ENCODE data around the gene ATXN1. TPM values are rescaled to one million over a fixed set of nuclear protein-coding genes. Genes with fewer than 3 reads are reported as not detected.
A peak's percentile ranks its signal among the peaks of the same experiment; 100 is the strongest.

Gene ATXN1
- total and polyA plus RNA-seq, 2 of the 13 experiments (the other 11 are each of a cell fraction or from before 2014, with no cell fraction given) = 20.7 to 39.5 TPM

DNA sequence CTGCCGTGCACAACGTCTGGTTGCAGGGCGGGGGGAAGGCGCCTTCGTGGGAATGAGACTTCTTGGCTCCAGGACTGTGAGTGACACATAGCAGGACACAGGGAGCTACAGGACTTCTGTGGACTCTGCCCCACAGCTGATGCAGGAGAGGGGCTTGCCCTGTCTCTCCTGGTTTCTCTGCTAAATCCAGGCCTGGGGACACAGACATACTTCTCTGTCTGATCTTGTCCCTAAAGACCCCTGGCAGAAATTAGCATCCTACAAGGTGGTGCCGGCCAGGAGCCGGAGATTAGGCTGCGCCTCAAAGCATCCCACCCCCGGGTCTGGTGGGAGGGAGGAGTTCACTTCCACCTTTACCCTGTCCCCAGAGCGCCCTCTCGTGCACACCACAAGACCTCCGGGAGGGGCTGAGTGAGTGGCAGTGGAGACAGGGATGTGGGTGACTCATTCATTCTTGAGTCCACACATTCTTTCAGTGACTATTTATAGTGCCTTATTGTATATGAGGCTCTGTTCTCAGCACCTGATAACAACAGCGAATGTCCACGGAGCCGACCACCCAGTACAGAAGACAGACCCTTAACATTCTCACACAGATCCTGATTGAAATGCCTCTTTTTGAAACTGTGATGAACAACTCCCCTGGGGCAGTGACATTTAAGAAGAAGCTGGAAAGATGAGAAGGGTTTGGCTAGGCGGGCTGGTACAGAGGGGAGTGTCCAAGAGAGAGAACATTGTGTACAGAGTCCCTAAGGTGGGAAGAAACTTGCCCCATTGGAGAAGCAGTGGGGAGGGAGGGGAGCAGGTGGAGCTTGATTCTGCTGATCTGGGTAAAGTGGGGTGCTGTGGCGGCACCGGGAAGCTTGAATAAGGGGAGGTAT lies 483.9 kb downstream of the ATXN1 start (continued):
- TF ChIP-seq, protein P1, sequence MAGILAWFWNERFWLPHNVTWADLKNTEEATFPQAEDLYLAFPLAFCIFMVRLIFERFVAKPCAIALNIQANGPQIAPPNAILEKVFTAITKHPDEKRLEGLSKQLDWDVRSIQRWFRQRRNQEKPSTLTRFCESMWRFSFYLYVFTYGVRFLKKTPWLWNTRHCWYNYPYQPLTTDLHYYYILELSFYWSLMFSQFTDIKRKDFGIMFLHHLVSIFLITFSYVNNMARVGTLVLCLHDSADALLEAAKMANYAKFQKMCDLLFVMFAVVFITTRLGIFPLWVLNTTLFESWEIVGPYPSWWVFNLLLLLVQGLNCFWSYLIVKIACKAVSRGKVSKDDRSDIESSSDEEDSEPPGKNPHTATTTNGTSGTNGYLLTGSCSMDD (CRISPR knock-in tag; IDR thresholded peaks at IDR 0.05) = no peak
- TF ChIP-seq, protein P2, sequence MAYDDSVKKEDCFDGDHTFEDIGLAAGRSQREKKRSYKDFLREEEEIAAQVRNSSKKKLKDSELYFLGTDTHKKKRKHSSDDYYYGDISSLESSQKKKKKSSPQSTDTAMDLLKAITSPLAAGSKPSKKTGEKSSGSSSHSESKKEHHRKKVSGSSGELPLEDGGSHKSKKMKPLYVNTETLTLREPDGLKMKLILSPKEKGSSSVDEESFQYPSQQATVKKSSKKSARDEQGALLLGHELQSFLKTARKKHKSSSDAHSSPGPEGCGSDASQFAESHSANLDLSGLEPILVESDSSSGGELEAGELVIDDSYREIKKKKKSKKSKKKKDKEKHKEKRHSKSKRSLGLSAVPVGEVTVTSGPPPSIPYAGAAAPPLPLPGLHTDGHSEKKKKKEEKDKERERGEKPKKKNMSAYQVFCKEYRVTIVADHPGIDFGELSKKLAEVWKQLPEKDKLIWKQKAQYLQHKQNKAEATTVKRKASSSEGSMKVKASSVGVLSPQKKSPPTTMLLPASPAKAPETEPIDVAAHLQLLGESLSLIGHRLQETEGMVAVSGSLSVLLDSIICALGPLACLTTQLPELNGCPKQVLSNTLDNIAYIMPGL (CRISPR knock-in tag; IDR thresholded peaks at IDR 0.05; ENCODE audit: borderline replicate concordance in 1 of 2, low read depth in 1 of 2) = no peak
- TF ChIP-seq THAP11 (CRISPR knock-in tag; IDR thresholded peaks at IDR 0.05) (0 out of 2 replicates have a peak, but pooled peaks have one; percentile 29), ZNF160 (CRISPR knock-in tag; IDR thresholded peaks at IDR 0.05) (no peak), KDM2A (CRISPR knock-in tag; IDR thresholded peaks at IDR 0.05; ENCODE audit: borderline replicate concordance, low read depth) (peak; percentile 75), ZNF607 (CRISPR knock-in tag; IDR thresholded peaks at IDR 0.05; ENCODE audit: borderline replicate concordance) (peak; percentile 30; the same call in 1 of the 2 replicates), XRCC5 (optimal IDR thresholded peaks at IDR 0.05; ENCODE audit: low read length) (peak; percentile 86), TEAD3 (CRISPR knock-in tag; optimal IDR thresholded peaks at IDR 0.05; ENCODE audit: borderline replicate concordance) (peak; percentile 65), ZNF180 (CRISPR knock-in tag; IDR thresholded peaks at IDR 0.05; ENCODE audit: borderline replicate concordance, low read depth) (no peak), JUND (CRISPR knock-in tag; IDR thresholded peaks at IDR 0.05) (peak; percentile 46; the same call in 1 of the 2 replicates), SMC3 (IDR thresholded peaks at IDR 0.05; ENCODE audit: low read length) (peak; percentile 35; the same call in 1 of the 2 replicates), ZNF24 (IDR thresholded peaks at IDR 0.05) (0 out of 2 replicates have a peak, but pooled peaks have one; percentile 25), SAP130 (CRISPR knock-in tag; IDR thresholded peaks at IDR 0.05; ENCODE audit: low read depth) (peak; percentile 43)
- TF ChIP-seq, protein P3, sequence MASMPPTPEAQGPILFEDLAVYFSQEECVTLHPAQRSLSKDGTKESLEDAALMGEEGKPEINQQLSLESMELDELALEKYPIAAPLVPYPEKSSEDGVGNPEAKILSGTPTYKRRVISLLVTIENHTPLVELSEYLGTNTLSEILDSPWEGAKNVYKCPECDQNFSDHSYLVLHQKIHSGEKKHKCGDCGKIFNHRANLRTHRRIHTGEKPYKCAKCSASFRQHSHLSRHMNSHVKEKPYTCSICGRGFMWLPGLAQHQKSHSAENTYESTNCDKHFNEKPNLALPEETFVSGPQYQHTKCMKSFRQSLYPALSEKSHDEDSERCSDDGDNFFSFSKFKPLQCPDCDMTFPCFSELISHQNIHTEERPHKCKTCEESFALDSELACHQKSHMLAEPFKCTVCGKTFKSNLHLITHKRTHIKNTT (CRISPR knock-in tag; IDR thresholded peaks at IDR 0.05) = no peak
